ENCODE data around the gene JPH3. TPM values are rescaled to one million over a fixed set of nuclear protein-coding genes. Genes with fewer than 3 reads are reported as not detected.

The JPH3 gene
- total and polyA plus RNA-seq, 10 donors = 0.03 TPM; not detected in 9

- 79 to 92% (median 84%) methylated on average over 12 to 14 of the region's 14 CpGs for WGBS, 5 donors
- H3K27me3 ChIP-seq (replicated peaks in 1 of 7) = no peaks in the 10 kb centered on the region
- DNase-seq = no peak
These were observed 132.3 kb downstream of the JPH3 start for GRCh38 chr16:87734644-87735043.

GRCh38 chr16:87735270-87736007, 133.1 kb downstream of the JPH3 start:
- DNase-seq = no peak
- no peaks in the 10 kb centered on the region for H3K4me1 ChIP-seq
- peaks cover 0 to 85% (median 34%) of the 10 kb centered on the region in 6 donors for H3K36me3 ChIP-seq
- WGBS, 5 donors = 86 to 92% (median 89%) methylated on average over 21 to 23 of the region's 23 CpGs
- intact Hi-C loops (cut with DNase I; ENCODE audit: low total_unique reads) = no loop called here
- no peak overlapping the region for H3K27ac ChIP-seq
- H3K27me3 ChIP-seq (replicated peaks in 1 of 7) = no peaks in the 10 kb centered on the region
- H3K4me3 ChIP-seq = no peak overlapping the region
- TF ChIP-seq POLR2A (IDR thresholded peaks at IDR 0.05) (no peak), CTCF (IDR thresholded peaks at IDR 0.05 in 8 of 11, conservative IDR thresholded peaks at IDR 0.05 in 3 of 11) (no peak), POLR2AphosphoS5 (IDR thresholded peaks at IDR 0.05) (no peak)
- no peaks in the 10 kb centered on the region for H3K9me3 ChIP-seq

More at GRCh38 chr16:87734644-87735043, 132.3 kb downstream of the JPH3 start:
- Histone ChIP-seq H3K4me3 (no peak overlapping the region), H3K4me1 (no peaks in the 10 kb centered on the region), H3K27ac (no peak overlapping the region), H3K36me3 (peaks cover 0 to 85% (median 35%) of the 10 kb centered on the region in 6 donors), H3K9me3 (no peaks in the 10 kb centered on the region)
- intact Hi-C loops (cut with DNase I; ENCODE audit: low total_unique reads) = no loop called here
- TF ChIP-seq POLR2AphosphoS5 (IDR thresholded peaks at IDR 0.05) (no peak), CTCF (IDR thresholded peaks at IDR 0.05 in 8 of 11, conservative IDR thresholded peaks at IDR 0.05 in 3 of 11) (no peak)

- Histone ChIP-seq H3K36me3 (peaks cover 0 to 85% (median 36%) of the 10 kb centered on the region in 6 donors), H3K4me1 (no peaks in the 10 kb centered on the region), H3K4me3 (no peak overlapping the region), H3K27ac (no peak overlapping the region), H3K27me3 (replicated peaks in 1 of 7) (no peaks in the 10 kb centered on the region), H3K9me3 (no peaks in the 10 kb centered on the region)
- DNase-seq = no peak
- TF ChIP-seq POLR2A (IDR thresholded peaks at IDR 0.05) (no peak), CTCF (IDR thresholded peaks at IDR 0.05 in 8 of 11, conservative IDR thresholded peaks at IDR 0.05 in 3 of 11) (no peak), POLR2AphosphoS5 (IDR thresholded peaks at IDR 0.05) (no peak)
- intact Hi-C loops (cut with DNase I; ENCODE audit: low total_unique reads) = no loop called here
- 89 to 96% (median 94%) methylated on average over 12 of the region's 12 CpGs for WGBS, 5 donors
These were observed 133.7 kb downstream of the JPH3 start for GRCh38 chr16:87736008-87736382.

- Histone ChIP-seq H3K27ac (no peak overlapping the region), H3K27me3 (replicated peaks in 1 of 7) (no peaks in the 10 kb centered on the region), H3K9me3 (no peaks in the 10 kb centered on the region), H3K4me3 (no peak overlapping the region), H3K36me3 (peaks cover 0 to 87% (median 33%) of the 10 kb centered on the region in 6 donors), H3K4me1 (no peaks in the 10 kb centered on the region)
- 90 to 97% (median 93%) methylated on average over 8 of the region's 8 CpGs for WGBS, 5 donors
- TF ChIP-seq POLR2A (IDR thresholded peaks at IDR 0.05) = no peak
- no peak for TF ChIP-seq CTCF (IDR thresholded peaks at IDR 0.05 in 8 of 11, conservative IDR thresholded peaks at IDR 0.05 in 3 of 11)
- no peak for TF ChIP-seq POLR2AphosphoS5 (IDR thresholded peaks at IDR 0.05)
- intact Hi-C loops (cut with DNase I; ENCODE audit: low total_unique reads) = no loop called here
- no peak for DNase-seq
These were observed 137.5 kb downstream of the JPH3 start for GRCh38 chr16:87739801-87740200.
